Liver (tissue), 3 donors: ENCODE results near the gene ALKAL2.

Source experiments
- JUND ChIP-seq, 2 donors: IDR thresholded peaks; 2 replicates each; pipeline ENCODE4 v1.6.1; 2016; ENCODE audit warnings: antibody characterized with exemption in 2 of 2
- TF ChIP-seq, protein P1 (sequence below): fragments of 150-350 bp; IDR thresholded peaks from 2 replicates; pipeline ENCODE4 v1.5.1; 2017; ENCODE audit warnings: improper control_type of control experiment, low read depth, low read length; ENCODE audit not compliant: missing input control
- TF ChIP-seq, protein P2 (sequence below): IDR thresholded peaks from 2 replicates; pipeline ENCODE4 v1.6.1; 2016; ENCODE audit warnings: antibody characterized with exemption, mild to moderate bottlenecking
- donor health status: healthy.
- donor health status: healthy.

GRCh38 chr2:286035-286434 lies 1.9 kb downstream of the ALKAL2 start:
- TF ChIP-seq, protein P1, sequence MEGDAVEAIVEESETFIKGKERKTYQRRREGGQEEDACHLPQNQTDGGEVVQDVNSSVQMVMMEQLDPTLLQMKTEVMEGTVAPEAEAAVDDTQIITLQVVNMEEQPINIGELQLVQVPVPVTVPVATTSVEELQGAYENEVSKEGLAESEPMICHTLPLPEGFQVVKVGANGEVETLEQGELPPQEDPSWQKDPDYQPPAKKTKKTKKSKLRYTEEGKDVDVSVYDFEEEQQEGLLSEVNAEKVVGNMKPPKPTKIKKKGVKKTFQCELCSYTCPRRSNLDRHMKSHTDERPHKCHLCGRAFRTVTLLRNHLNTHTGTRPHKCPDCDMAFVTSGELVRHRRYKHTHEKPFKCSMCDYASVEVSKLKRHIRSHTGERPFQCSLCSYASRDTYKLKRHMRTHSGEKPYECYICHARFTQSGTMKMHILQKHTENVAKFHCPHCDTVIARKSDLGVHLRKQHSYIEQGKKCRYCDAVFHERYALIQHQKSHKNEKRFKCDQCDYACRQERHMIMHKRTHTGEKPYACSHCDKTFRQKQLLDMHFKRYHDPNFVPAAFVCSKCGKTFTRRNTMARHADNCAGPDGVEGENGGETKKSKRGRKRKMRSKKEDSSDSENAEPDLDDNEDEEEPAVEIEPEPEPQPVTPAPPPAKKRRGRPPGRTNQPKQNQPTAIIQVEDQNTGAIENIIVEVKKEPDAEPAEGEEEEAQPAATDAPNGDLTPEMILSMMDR, result no peak
- TF ChIP-seq, protein P2, sequence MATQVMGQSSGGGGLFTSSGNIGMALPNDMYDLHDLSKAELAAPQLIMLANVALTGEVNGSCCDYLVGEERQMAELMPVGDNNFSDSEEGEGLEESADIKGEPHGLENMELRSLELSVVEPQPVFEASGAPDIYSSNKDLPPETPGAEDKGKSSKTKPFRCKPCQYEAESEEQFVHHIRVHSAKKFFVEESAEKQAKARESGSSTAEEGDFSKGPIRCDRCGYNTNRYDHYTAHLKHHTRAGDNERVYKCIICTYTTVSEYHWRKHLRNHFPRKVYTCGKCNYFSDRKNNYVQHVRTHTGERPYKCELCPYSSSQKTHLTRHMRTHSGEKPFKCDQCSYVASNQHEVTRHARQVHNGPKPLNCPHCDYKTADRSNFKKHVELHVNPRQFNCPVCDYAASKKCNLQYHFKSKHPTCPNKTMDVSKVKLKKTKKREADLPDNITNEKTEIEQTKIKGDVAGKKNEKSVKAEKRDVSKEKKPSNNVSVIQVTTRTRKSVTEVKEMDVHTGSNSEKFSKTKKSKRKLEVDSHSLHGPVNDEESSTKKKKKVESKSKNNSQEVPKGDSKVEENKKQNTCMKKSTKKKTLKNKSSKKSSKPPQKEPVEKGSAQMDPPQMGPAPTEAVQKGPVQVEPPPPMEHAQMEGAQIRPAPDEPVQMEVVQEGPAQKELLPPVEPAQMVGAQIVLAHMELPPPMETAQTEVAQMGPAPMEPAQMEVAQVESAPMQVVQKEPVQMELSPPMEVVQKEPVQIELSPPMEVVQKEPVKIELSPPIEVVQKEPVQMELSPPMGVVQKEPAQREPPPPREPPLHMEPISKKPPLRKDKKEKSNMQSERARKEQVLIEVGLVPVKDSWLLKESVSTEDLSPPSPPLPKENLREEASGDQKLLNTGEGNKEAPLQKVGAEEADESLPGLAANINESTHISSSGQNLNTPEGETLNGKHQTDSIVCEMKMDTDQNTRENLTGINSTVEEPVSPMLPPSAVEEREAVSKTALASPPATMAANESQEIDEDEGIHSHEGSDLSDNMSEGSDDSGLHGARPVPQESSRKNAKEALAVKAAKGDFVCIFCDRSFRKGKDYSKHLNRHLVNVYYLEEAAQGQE, result no peak
- TF ChIP-seq JUND (IDR thresholded peaks at IDR 0.05), result no peak
